HUES64 (cell line): ENCODE measurements around the gene LVRN.
A peak's percentile ranks its signal among the peaks of the same experiment; 100 is the strongest.

ENCODE experiments used
- H3K27ac ChIP-seq: 2 replicates; pipeline ENCODE4 v1.7.0; 2013; ENCODE audit warnings: low read depth, low read length, inconsistent platforms
- H3K27me3 ChIP-seq: 2 replicates; pipeline ENCODE4 v1.6.1; 2013; ENCODE audit warnings: mild to moderate bottlenecking, low read length; ENCODE audit not compliant: insufficient read depth
- H3K36me3 ChIP-seq: 2 replicates; pipeline ENCODE4 v1.6.1; 2013; ENCODE audit warnings: mild to moderate bottlenecking, low read length; ENCODE audit not compliant: insufficient read depth
- H3K4me1 ChIP-seq: 2 replicates; pipeline ENCODE4 v1.6.1; 2013; ENCODE audit warnings: mild to moderate bottlenecking, low read length, moderate library complexity; ENCODE audit not compliant: insufficient read depth
- H3K4me3 ChIP-seq: 2 replicates; pipeline ENCODE4 v1.5.1; 2013; ENCODE audit warnings: mild to moderate bottlenecking, low read length, moderate library complexity
- H3K9ac ChIP-seq: 2 replicates; pipeline ENCODE4 v1.6.1; 2013; ENCODE audit warnings: mild to moderate bottlenecking, low read depth, low read length
- H3K9me3 ChIP-seq: 2 replicates; pipeline ENCODE4 v1.6.1; 2013; ENCODE audit warnings: low read depth, low read length; ENCODE audit not compliant: insufficient read depth
- WGBS: fragments of 150-250, 120-280 bp; methylation state at CpG from one replicate; pipeline ENCODE4 v1.1.7; 2013; ENCODE audit warnings: missing lambda C conversion rate; 5-methylcytosine and 5-hydroxymethylcytosine counted together

LVRN gene

DNA sequence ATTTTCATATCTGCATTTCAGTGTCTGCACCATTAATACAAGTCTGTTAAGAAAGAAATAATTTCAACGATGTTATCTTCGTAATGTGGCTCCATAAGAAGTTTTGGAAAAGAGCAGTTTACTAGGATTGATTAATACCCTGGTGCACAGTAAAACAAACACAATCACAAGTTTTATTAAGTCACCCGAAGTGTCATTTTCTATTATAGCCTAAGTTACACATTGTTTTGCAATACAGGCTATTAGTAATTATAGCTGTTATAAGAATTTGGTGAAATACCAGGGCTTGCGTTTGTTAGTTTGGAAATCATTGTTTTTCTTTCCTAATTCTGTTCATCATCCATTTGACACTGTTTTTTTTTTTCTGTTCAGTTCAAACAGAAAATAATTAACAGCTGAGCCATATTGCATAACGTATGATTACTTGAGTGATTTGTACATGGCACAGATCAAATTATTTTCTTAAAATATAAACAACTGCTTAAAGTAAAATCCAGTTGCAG is 30.6 kb downstream of the LVRN start:
- H3K4me3 ChIP-seq = no peak overlapping the region
- WGBS = 87% methylated on average over 4 of the region's 5 CpGs
- no peak overlapping the region for H3K9ac ChIP-seq

DNA sequence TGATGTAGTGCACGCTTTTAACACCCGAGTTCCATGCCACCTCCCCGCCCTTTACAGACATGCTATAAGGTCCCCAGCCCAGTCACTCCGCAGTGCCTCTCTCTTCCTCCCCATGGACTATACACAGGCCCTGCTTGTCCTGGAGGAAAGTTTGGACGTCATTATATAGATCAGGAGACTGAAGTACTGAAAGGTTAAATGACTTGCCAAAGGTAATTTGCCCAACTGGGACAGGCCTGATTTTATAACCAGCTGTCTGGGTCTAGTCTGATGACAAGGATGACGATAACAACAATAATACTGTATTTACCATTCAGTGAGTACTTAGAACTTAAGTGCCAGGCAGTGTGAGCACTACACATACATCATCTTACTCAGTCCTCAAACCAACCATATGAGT is 33.1 kb downstream of the LVRN start:
- 96% methylated on average over 6 of the region's 6 CpGs for WGBS
- Histone ChIP-seq H3K4me3 (no peak overlapping the region), H3K9me3 (no peaks in the 10 kb centered on the region), H3K27ac (no peak overlapping the region), H3K27me3 (no peaks in the 10 kb centered on the region), H3K9ac (no peak overlapping the region), H3K4me1 (no peaks in the 10 kb centered on the region), H3K36me3 (no peaks in the 10 kb centered on the region)

More for the DNA sequence above, 30.6 kb downstream of the LVRN start:
- Histone ChIP-seq H3K27ac (no peak overlapping the region), H3K36me3 (no peaks in the 10 kb centered on the region), H3K27me3 (no peaks in the 10 kb centered on the region), H3K4me1 (no peaks in the 10 kb centered on the region), H3K9me3 (no peaks in the 10 kb centered on the region)

DNA sequence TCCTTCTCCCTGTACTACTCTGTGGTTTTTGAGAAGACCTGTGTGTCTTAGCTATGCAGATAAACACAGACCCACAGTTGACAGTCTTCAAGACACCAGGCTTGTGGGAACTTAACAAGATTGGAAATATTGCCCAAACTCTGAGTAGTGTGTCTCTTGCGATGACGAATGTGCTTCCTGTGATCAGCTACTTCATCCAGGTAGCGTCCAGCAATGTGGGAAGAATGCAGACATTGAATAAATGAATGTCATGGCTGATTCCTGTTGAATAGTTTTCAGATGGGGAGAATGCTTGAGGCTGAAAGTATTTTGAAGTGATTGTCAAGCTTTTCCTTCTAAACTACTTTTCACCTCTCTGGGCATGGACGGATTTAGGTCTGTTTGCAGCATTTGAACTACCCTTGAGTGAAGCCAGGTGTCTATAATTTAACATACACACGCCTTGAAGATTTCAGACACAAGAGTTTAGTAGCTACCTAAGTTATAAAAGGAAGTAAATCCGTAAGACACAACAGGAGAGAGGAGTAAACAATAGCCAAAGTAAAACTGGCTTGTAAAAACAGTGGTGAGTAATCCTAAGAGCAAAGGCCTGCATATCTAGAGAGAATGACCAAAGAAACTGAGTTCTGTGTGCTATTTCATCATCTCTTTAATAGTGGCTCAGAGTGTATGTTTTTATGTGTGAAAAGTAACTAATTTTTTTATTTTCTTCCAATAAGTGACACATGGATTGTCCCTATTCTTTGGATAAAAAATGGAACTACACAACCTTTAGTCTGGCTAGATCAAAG is 40.0 kb downstream of the LVRN start:
- Histone ChIP-seq H3K36me3 (no peaks in the 10 kb centered on the region), H3K4me3 (no peak overlapping the region), H3K27ac (no peak overlapping the region), H3K4me1 (peaks cover 10% of the 10 kb centered on the region; the same call in 1 of the 2 replicates), H3K9ac (peak overlapping the region; percentile 41; the same call in 1 of the 2 replicates), H3K9me3 (no peaks in the 10 kb centered on the region), H3K27me3 (no peaks in the 10 kb centered on the region)
- 84% methylated on average over 6 of the region's 6 CpGs for WGBS

DNA sequence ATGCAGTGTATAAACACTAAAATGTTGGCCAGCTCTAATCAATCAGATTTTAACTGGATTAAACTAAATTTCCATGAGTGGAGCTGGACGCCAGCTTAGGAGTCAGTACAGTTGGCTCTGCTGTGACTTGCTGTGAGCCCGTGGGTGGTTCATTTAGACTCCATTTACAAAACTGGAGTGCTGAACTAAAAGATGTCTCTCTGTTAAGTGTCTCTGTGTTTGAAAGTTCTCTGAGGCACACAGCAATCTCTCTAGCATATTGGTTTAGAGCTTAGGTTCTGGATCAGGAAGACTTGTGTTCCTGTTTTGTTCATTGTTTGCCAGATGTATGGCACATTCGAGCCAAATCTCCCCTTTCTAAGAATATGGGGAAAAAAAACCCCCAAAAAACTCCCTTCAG is 42.0 kb downstream of the LVRN start:
- Histone ChIP-seq H3K27ac (no peak overlapping the region), H3K36me3 (no peaks in the 10 kb centered on the region), H3K9ac (no peak overlapping the region), H3K9me3 (no peaks in the 10 kb centered on the region), H3K27me3 (no peaks in the 10 kb centered on the region), H3K4me3 (no peak overlapping the region), H3K4me1 (peaks cover 10% of the 10 kb centered on the region; the same call in 1 of the 2 replicates)
- whole genome bisulfite sequencing = 92% methylated on average over 2 of the region's 3 CpGs

DNA sequence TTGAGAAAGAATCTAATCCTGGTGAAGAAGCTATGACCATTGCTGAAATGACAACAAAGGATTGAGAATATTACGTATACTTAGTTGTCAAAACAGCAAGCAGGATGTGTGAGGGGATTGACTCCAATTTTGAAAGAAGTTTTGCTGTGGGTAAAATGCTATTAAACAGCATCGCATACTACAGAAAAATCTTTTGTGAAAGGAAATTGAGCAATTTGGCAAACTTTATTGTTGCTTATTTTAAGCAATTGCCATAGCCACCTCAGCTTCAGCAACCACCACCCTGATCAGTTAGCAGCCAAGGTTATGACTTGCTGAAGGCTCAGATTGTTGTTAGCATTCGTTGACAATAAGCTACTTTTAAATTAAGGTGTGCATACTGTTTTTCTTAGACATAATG is 47.5 kb downstream of the LVRN start:
- Histone ChIP-seq H3K27me3 (no peaks in the 10 kb centered on the region), H3K9ac (no peak overlapping the region), H3K4me1 (no peaks in the 10 kb centered on the region), H3K9me3 (no peaks in the 10 kb centered on the region), H3K27ac (no peak overlapping the region), H3K36me3 (no peaks in the 10 kb centered on the region), H3K4me3 (no peak overlapping the region)
- 97% methylated on average over 2 of the region's 3 CpGs for WGBS

DNA sequence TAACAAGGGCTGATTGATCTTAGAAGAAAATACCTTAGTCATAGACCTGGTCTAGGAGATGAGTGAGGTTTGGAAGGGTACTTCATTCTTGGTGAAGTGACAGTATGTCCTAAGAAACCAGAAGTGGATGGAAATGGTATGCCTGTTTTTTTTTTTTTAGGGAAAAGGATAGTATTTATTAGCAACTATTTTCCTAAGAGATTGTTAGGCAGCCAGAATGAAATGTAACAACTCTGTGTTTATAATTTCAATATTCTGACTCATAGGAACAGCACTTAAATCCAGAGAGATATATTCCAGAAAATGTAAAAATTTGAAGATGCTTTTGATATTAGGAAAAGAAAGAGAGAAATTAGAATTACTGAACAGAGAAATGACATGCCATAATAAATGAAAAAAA is 48.8 kb downstream of the LVRN start:
- H3K9me3 ChIP-seq = no peaks in the 10 kb centered on the region
- H3K27me3 ChIP-seq = no peaks in the 10 kb centered on the region
- no peaks in the 10 kb centered on the region for H3K4me1 ChIP-seq
- H3K4me3 ChIP-seq = no peak overlapping the region
- H3K9ac ChIP-seq = no peak overlapping the region
- H3K27ac ChIP-seq = no peak overlapping the region
- no peaks in the 10 kb centered on the region for H3K36me3 ChIP-seq

DNA sequence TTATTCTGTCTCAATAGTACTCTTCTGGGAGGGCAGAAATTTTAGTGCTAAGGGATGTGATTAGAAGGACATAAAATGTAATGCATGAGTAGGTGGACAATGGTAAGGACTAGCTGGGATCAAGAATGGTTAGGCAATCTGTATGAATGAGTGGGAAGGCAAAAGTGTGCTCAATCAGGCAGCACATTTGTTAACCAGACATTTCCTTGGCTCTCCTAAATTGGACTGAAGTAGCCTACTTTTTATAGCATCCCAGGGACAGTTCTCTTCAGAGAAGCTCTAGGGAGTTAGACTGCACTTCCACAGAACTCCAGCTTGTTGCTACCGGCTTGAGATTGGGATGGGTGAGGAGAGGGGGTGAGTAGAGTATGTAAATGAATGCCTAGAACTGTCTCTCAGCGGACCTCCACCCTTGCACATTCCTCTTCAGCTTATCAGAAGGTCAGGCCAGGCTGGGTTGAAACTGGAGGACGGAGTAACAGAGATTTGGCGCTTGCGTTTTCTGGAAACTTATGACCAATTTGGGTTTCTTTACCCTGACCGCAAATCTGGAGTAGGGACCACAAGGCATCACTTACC is 51.0 kb downstream of the LVRN start:
- Histone ChIP-seq H3K27me3 (no peaks in the 10 kb centered on the region), H3K27ac (no peak overlapping the region), H3K4me1 (no peaks in the 10 kb centered on the region), H3K36me3 (no peaks in the 10 kb centered on the region), H3K9ac (no peak overlapping the region), H3K9me3 (no peaks in the 10 kb centered on the region), H3K4me3 (no peak overlapping the region)
- WGBS = 78% methylated on average over 6 of the region's 6 CpGs

DNA sequence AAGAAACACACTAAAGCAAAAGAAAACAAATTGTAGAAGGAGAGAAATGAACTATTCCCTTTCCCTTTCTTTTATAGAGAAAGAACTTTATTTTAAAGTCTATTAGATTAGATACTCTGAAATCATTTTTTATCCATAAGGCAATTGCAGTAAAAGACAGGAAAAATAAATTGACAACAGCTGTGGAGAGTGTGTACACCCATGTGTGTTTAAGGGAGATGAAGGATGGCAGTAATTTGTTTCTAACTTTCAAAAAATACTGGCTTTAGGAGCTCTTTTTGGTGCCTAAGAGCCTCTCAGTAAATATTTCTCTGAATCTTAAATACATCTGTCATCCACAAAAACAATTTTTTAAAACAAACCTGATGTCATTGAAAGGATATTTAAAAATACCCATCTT is 51.7 kb downstream of the LVRN start:
- no peaks in the 10 kb centered on the region for H3K36me3 ChIP-seq
- no peak overlapping the region for H3K4me3 ChIP-seq
- H3K27me3 ChIP-seq = no peaks in the 10 kb centered on the region
- H3K27ac ChIP-seq = no peak overlapping the region
- no peaks in the 10 kb centered on the region for H3K4me1 ChIP-seq
- H3K9me3 ChIP-seq = no peaks in the 10 kb centered on the region
- H3K9ac ChIP-seq = no peak overlapping the region

DNA sequence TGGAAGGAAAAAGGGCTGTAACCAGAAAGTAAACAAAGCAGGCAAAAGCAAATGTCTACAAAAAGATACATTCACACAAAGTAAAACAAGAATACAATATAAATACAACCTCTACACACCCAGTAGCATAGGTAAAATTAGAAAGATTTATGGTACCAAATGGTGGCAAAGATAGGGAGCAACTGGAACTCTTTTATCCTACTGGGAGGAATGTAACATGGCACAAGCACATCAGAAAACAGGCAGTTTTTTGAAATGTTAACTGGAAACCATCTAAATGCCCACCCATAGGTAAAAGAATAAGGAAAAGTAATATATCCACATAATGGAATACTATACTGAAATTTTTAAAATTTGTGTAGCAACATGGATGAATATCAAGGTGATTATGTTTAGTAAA is 61.3 kb downstream of the LVRN start:
- Histone ChIP-seq H3K9me3 (no peaks in the 10 kb centered on the region), H3K4me1 (no peaks in the 10 kb centered on the region), H3K27me3 (no peaks in the 10 kb centered on the region), H3K27ac (no peak overlapping the region), H3K9ac (no peak overlapping the region), H3K36me3 (no peaks in the 10 kb centered on the region), H3K4me3 (no peak overlapping the region)

DNA sequence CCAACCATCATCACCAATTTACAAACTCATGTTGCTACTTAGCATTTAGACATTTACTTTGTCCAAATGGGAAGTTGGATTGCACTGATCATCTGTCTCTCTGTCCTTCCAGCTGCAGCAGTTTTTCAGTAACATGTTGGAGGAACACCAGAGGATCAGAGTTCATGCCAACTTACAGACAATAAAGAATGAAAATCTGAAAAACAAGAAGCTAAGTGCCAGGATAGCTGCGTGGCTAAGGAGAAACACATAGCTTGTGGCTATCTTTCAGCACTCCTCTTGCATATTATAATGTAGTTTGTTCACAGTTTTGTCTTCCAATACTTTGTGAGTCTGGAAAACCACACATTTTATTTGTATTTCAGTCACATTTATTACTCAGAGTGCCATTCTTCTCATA is 63.6 kb downstream of the LVRN start:
- H3K4me3 ChIP-seq = no peak overlapping the region
- H3K27me3 ChIP-seq = no peaks in the 10 kb centered on the region
- no peaks in the 10 kb centered on the region for H3K9me3 ChIP-seq
- H3K36me3 ChIP-seq = no peaks in the 10 kb centered on the region
- H3K27ac ChIP-seq = no peak overlapping the region
- 100% methylated on average over 1 of the region's 1 CpG for WGBS
- no peaks in the 10 kb centered on the region for H3K4me1 ChIP-seq
- no peak overlapping the region for H3K9ac ChIP-seq

DNA sequence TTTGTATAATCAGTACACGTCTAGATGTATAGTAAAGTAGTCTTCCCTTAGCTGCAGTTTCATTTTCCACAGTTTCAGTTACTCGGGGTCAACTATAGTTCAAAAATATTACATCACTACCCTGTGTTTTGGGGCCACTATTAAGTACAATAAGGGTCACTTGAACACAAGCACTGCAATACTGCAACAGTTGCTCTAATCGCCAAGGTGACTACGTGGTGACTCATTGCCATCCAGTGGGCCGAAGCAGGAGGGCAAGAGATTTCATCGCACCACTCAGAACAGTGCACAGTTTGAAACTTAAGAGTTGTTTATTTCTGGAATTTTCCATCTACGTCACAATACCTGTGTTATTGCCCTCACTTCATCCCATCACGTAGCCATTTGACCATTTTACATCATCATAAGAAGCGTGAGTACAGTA is 69.8 kb downstream of the LVRN start, which contains the start of gene ARL14EPL:
Gene ARL14EPL (plus strand): TSS at position 379 of the 424 bp plus-strand sequence. CDS start 18,994 bp downstream, outside the sequence.
- no peak within 1 kb of the TSS for H3K9ac ChIP-seq

More for the DNA sequence above, 69.8 kb downstream of the LVRN start, which contains the start of gene ARL14EPL:
- no peaks in the 10 kb centered on the region for H3K27me3 ChIP-seq
- 64% methylated on average over 6 of the region's 9 CpGs for WGBS
- no peaks in the 10 kb centered on the region for H3K9me3 ChIP-seq
- no peaks in the 10 kb centered on the region for H3K36me3 ChIP-seq
- H3K27ac ChIP-seq = no peak within 1 kb of the TSS
- H3K4me1 ChIP-seq = peaks cover 8% of the 10 kb centered on the region; the same call in 1 of the 2 replicates
- no peak within 1 kb of the TSS for H3K4me3 ChIP-seq
